RWPE1 (cell line): ENCODE measurements around the gene SCTR.

Source experiments
- CTCF ChIA-PET: fragments of 350-600 bp; sonication (Branson Sonifier 250); formaldehyde crosslinking; extraction: SDS; loops from one replicate; lab custom pipeline; 2021; lab: Yijun Ruan, JAX
- POLR2A ChIA-PET: fragments of 400-600 bp; formaldehyde crosslinking; extraction: SDS; loops from one replicate; lab custom pipeline; 2020; ENCODE audit warnings: antibody characterized with exemption; ENCODE audit not compliant: low non-redundant PET; lab: Yijun Ruan, JAX
- DNase-seq: peaks from one replicate; pipeline ENCODE4 v3.0.0; 2012; ENCODE audit warnings: low spot score
- H3K27ac ChIP-seq: fragments of 450-650 bp; 2 replicates; pipeline ENCODE4 v1.5.1; 2017
- TF ChIP-seq, protein P1 (sequence below): fragments of 450-650 bp; conservative IDR thresholded peaks from 2 replicates; pipeline ENCODE4 v1.5.1; 2017; ENCODE audit warnings: low read depth, mild to moderate bottlenecking

The SCTR gene

DNA sequence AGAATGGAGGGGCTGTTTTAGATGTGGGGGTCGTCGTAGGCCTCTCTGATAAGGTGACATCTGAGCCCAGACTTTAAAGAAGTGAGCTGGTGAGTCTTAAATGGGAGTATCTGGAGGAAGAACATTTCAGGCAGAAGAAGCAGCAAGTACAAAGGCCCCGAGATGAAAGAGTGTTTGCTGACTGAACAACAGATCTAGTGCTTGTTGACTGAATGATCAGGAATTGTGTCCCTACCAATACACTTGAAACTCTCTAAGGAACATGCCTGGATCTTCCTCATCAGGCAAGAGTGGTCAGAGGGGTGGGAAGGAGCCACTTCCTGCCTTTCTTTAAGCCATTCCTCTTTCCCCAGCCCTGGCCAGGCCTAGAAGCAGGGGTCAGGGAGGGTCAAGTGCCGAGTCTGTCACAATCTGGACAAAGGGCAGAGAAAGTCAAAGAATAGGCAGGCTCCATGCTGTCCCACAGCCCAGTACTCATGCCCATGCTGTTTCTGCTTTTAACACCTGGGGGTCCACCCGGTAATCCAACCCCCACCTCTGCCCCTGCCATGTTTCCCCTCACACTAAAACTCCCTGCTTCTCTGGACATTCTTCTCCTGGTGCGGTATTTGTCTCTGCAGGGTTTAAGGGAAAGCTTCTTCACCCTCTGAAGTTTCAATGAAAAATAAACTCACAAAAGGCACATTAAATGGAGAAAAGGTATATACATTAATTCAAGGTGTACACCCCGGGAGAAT lies 95.6 kb downstream of the SCTR start:
- DNase-seq, result no peak
- ChIA-PET POLR2A (no interaction called here), CTCF (no interaction called here)
- TF ChIP-seq, protein P1, sequence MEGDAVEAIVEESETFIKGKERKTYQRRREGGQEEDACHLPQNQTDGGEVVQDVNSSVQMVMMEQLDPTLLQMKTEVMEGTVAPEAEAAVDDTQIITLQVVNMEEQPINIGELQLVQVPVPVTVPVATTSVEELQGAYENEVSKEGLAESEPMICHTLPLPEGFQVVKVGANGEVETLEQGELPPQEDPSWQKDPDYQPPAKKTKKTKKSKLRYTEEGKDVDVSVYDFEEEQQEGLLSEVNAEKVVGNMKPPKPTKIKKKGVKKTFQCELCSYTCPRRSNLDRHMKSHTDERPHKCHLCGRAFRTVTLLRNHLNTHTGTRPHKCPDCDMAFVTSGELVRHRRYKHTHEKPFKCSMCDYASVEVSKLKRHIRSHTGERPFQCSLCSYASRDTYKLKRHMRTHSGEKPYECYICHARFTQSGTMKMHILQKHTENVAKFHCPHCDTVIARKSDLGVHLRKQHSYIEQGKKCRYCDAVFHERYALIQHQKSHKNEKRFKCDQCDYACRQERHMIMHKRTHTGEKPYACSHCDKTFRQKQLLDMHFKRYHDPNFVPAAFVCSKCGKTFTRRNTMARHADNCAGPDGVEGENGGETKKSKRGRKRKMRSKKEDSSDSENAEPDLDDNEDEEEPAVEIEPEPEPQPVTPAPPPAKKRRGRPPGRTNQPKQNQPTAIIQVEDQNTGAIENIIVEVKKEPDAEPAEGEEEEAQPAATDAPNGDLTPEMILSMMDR, result no peak
- H3K27ac ChIP-seq, result no peak overlapping the region

DNA sequence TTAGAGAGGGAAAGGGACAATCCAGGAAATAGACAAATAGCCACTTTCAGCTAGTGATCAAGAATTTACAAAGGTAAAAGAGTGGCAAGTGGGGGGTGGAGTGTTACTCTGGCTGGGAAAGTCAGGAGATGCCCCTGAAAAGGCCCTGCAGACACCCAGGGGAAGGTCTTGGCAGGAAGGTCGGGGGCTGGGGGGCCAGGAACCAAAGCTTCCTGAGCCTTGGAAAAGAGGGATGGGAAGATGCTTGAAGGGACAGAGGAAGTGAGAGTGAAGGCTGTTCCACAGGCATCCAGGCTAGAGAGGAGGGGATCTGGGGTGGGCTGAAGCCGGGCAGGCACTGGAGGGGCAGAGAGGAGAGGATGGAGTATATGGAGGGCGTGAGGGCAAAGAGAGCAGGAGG lies 96.5 kb downstream of the SCTR start:
- no peak for DNase-seq
- TF ChIP-seq, protein P1, result no peak
- ChIA-PET POLR2A (no interaction called here), CTCF (no interaction called here)
- no peak overlapping the region for H3K27ac ChIP-seq

DNA sequence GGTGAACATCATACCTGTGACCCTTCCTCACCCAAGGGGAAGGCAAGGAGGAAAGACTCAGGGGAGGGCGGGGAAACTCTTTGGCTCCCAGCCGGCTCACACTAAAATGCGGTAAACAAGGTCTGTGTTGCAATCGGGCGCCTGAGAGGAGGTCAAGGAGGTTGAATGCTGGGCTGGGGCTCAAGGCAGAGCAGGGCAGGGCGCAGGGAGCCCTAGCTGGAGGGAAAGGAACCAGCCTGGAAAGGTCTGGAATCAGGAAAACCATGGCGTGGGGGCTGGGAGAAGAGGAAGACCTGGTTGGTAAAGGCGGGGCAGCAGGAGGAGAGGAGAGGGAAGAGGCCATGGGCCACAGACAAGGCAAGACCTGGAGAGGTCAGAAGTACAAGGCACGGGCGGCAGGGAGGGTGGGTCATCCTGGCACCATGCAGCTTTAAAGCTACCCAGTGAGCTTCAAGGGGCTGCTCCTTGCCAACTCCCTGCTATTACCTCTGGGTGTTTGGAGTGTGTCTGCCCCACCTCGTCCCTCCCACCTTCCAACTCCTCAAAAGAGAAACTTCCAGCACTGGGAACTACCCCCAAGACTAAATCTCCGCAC lies 97.4 kb downstream of the SCTR start:
- no peak for DNase-seq
- CTCF ChIA-PET, result no interaction called here
- POLR2A ChIA-PET, result no interaction called here
- TF ChIP-seq, protein P1, result no peak
- H3K27ac ChIP-seq, result no peak overlapping the region

DNA sequence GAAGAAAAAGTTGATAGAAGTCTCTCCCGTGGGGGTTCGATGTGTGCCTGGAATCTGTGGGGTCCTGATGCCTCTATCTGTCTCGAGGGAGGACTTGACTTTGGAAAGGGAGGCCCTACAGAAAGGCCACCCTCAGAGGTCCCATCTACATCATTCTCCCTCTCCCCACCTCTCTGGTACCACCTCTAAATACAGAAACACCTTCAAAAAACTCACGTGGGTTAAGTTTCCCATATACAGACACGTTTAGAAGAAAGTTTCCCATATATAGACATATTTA lies 97.9 kb downstream of the SCTR start:
- DNase-seq, result no peak
- ChIA-PET CTCF (no interaction called here), POLR2A (no interaction called here)
- no peak overlapping the region for H3K27ac ChIP-seq
- TF ChIP-seq, protein P1, result no peak

DNA sequence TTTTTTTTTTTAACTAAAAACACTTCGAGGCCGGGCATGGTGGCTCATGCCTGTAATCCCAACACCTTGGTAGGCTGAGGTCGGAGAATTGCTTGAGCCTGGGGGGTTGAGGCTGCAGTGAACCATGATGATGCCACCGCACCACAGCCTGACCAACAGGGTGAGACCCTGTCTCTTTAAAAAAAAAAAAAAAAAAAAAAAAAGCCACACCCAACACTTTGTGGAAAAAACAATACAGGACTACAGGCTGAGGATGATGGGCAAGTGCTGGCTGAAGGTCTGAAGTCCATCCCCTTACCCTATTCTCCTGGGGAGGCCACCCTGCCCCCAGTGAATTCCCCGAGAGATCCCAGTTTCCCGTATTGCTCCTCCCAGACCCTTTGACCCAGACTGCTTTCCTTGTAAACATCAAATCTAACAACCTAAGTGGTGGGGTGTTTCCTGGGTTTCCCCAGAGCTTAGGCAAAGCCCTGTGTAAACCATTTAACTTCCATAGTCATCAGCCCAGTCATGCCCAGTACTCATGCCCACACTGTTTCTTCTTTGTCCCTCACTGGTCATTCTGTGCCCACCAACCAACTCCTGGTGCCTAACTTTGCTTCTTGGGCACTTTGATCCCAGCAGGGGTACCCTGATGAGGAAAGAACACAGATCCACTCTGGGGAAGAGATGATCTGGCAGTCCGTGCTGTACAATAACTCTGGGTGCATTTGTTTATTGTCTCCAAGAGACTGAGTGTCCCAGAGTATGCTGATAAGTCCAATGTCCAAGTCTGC lies 98.5 kb downstream of the SCTR start:
- ChIA-PET CTCF (no interaction called here), POLR2A (no interaction called here)
- no peak for DNase-seq
- TF ChIP-seq, protein P1, result no peak
- H3K27ac ChIP-seq, result no peak overlapping the region

DNA sequence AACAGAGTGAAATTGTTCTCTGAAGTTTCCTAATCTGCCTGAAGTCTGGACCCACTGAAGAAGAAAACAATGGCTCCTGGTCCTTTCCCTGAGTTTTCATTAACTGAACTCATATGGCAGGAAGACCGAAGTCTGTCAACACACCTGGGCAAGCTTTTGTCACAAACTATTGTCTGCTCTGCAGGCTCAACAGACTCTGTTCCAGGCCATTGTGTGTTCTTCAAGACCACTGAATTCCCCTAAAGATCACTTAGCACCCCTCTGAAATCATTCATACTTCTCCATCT lies 99.2 kb downstream of the SCTR start:
- no peak for DNase-seq
- no peak overlapping the region for H3K27ac ChIP-seq
- ChIA-PET CTCF (no interaction called here), POLR2A (no interaction called here)
- TF ChIP-seq, protein P1, result no peak
